GM12892 (cell line): Measurements from ENCODE around the gene ESPNL.

Experiments
- DNase-seq: peaks from one replicate; pipeline ENCODE4 v3.0.0; 2011; ENCODE audit not compliant: insufficient read length
- FAIRE-seq: peaks from 2 replicates; lab custom pipeline; 2011; peaks lifted over from hg19 to GRCh38; lab: Jason Lieb, UNC
- POLR2A ChIP-seq: IDR thresholded peaks from 2 replicates; pipeline ENCODE4 v1.6.1; 2011; ENCODE audit warnings: low read depth, low read length, control low read depth
- POLR2AphosphoS5 ChIP-seq: IDR thresholded peaks from 2 replicates; pipeline ENCODE4 v1.6.1; 2011; ENCODE audit warnings: low read depth, low read length, control low read depth
- TAF1 ChIP-seq: IDR thresholded peaks from 2 replicates; pipeline ENCODE4 v1.6.1; 2011; ENCODE audit warnings: low read depth, mild to moderate bottlenecking, control low read depth, low read length, borderline replicate concordance

The ESPNL gene

DNA sequence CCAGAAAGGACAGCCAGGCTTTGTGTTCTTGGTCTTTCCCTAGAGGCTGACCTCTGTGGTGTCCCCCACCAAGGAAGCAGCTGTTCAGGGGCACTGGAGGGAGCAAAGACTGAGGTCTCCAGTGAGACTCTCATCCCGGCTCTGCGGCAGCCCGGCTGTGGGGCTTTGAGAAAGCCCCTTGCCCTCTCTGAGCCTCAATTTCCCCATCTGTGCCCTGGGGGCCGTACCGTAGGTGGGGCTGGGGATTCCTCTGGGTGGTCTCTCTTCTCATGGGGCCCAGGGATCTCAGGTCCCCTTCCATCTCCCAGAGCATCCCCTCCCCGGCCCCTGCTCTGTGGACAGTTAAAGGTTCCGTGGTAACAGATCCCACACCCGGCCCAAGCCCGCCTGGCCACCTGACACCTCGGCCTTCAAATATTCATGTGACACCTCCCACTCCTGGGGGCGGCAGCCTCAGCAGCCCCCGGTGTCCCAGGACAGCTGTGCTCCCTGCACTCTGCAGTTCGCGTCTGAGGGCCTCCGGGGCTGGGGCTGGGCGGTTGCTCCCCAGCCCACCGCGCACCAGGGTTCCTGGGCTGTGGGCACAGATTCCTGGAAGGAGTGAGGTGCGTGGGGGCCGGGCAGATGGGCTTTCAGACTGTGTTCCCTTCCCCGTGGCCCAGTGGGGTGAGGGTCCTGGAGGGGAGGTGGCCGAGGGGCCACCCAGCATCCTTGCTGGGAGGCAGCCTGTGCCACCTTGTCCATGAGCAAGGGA lies 23.3 kb downstream of the ESPNL start:
- FAIRE-seq = no peak
- DNase-seq = no peak

DNA sequence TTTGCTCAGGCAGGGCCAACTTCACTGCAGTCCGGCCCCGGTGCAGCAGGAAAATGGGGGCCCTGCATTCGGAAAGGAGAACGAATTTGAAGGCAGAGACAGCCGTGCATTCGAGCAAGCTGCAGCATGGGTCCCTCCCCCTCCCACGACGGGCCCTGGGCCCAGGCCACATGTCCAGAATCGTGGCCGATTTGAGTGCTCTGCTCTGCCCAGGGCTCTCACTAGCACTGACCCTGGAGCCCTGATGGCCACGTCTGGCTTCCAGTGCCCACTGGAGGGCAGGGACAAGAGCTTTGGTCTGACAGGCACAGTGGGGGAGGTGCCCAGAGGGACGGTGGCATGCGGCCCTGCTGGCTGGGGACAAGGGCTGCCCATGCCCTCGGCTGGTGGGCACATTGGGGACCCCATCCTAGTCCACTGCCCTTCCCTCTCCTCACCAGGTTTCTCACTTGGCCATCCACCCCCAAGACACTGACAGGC lies 23.9 kb downstream of the ESPNL start:
- TF ChIP-seq POLR2A = no peak
- no peak for DNase-seq
- no peak for FAIRE-seq

More for the DNA sequence above, 23.3 kb downstream of the ESPNL start:
- no peak for TF ChIP-seq POLR2AphosphoS5

DNA sequence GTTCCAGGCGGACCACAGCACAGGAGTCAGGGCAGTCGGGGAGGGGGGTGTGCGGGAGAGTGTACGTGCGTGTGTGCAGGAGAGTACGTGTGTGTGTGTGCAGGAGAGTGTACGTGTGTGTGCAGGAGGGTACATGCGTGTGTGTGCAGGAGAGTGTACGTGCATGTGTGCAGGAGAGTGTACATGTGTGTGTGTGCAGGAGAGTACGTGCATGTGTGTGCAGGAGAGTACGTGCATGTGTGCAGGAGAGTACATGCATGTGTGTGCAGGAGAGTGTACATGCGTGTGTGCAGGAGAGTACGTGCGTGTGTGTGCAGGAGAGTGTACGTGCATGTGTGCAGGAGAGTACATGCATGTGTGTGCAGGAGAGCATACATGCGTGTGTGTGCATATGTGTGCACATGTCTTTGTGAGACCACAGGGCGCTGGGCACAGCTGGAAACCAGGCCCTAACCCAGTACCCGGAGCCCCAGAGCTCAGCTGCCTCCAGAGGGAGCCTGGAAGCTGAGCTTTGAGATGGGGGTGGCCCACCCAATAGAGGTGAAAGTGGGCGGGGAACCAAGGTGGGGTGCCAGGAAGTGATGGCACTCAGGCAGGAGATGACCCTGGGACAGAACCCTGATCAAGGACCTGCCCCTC lies 24.5 kb downstream of the ESPNL start:
- DNase-seq (no peak), FAIRE-seq (no peak)
- TF ChIP-seq POLR2A = no peak
- no peak for TF ChIP-seq POLR2AphosphoS5
- no peak for TF ChIP-seq TAF1

DNA sequence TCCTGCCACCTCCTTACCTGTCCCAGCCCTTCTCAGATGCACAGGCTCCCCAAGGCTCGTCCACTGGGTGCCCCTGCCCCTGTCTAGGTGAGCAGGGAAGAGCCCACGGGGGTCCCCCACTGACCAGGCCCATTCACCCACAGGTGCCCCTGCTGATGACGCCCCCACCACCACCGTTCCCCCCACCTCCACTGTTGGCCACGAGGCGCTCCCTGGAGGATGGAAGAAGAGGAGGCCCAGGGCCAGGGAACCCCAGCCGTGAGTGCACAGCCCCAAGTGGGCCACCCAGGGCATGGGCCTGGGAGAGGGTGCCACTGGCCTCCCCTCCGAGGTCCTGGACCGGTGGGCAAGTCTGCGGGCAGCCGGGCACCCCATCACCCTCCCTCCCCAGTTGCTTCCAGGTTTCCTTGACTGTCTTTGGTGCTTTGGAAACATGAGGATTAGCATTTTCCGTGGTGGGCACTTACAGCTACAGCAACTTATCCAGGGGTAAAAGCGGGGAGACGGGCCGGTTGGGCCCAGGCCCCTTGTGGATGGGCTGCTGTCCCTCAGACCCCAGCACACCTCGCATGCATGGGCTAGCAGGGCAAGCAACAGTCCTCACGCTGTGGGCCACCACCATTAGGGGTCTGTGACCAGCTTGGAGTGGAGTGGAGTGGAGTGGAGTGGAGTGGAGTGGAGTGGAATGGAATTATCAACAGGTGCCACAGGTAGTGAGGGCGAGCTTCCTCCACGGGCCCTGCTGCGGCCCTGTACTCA lies 25.2 kb downstream of the ESPNL start:
- DNase-seq = no peak
- no peak for TF ChIP-seq POLR2A
- TF ChIP-seq POLR2AphosphoS5 = no peak
- TF ChIP-seq TAF1 = no peak
- no peak for FAIRE-seq

DNA sequence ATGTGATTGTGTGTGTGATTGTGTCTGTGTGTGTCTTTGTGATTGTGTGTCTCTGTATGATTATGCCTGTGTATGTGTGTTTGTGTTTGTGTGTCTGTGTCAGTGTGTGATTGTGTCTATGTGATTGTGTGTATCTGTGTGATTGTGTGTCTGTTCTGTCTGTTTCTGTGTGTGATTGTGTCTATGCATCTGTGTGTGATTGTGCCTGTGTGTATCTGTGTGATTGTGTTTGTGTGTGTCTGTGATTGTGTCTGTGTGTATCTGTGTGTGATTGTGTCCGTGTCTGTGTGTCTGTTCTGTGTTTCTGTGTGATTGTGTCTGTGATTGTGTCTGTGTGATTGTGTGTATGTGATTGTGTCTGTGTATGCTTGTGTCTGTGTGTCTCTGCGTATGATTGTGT lies 26.2 kb downstream of the ESPNL start:
- FAIRE-seq = no peak
- DNase-seq = no peak
- TF ChIP-seq POLR2AphosphoS5 = no peak
- no peak for TF ChIP-seq TAF1
- no peak for TF ChIP-seq POLR2A

DNA sequence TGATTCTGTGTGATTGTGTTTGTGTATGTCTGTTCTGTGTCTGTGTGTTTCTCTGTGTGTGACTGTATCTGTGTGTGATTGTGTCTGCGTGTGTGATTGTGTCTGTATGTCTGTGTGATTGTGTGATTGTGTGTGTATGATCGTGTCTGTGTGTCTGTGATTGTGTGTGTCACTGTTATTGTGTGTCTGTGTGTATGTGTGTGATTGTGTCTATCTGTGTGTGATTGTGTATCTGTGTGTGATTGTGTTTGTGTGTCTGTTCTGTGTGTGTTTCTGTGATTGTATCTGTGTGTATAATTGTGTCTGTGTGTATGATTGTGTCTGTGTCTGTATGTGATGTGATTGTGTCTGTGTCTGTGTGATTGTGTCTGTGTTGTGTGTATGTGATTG lies 26.6 kb downstream of the ESPNL start:
- peak; percentile 75 for FAIRE-seq
- DNase-seq = no peak
- TF ChIP-seq POLR2A (no peak), TAF1 (no peak), POLR2AphosphoS5 (no peak)

DNA sequence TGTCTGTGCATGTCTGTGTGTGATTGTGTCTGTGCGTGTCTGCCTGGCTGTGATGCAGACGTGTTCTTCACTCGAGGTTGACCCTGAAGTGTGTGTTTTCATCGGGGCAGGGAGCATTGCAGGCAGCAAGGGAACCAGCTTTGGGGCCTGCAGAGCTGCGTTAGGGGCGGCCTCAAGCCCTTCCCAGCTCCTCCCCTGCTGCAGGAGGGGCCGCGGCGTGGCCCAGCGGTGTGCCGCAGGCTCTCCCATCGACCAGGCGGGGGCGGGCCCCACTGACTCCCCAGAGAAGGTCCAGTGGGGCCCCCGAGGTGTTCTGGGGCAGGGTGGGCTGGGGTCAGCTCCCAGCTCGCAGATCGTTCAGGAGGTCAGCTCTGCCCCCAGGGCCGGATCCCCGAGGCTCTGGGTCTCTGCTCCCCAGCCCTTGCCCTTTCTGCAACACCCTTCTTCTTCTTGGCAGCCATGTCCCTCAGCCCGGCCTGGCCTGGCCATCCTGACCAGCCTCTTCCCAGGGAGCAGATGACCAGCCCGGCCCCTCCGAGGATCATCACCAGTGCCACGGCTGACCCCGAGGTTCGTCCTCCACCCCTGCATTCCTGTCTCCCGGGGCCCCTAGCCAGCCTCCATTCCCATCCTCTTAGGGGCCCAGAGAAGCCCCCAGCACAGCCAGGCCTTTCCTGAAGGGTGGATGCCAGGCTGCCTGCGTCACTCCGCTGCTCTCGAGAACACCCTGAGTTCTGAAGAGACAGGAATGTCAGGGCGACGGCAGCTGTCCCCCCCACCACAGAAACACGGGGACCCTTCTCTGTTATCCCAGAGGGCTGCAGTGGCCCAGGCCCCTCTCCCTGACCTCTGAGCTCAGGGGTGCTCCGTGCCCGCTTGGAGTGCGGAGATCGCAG lies 27.3 kb downstream of the ESPNL start:
- FAIRE-seq (no peak), DNase-seq (peak; percentile 62)
- TF ChIP-seq TAF1 (no peak), POLR2A (no peak), POLR2AphosphoS5 (no peak)

DNA sequence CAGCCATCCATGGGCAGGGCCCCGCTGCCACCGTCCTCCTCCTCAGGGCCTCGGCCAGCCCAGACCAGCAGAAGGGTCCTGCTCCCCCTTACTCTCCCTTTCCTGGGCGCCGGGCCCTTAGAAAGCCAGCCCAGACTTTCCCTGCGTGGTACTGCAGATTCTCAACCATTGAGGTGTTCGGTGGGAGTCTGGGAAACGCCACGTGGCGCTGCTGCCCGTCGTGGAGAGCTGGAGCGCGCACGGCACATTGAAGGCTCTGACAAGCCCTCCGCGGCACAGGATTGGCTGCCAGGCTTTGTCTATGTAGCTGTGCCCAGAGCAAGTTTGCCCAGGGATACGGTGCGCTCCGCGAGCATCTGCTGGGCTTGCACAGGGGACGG lies 27.9 kb downstream of the ESPNL start:
- DNase-seq (no peak), FAIRE-seq (no peak)
- TF ChIP-seq TAF1 (no peak), POLR2A (no peak), POLR2AphosphoS5 (no peak)

DNA sequence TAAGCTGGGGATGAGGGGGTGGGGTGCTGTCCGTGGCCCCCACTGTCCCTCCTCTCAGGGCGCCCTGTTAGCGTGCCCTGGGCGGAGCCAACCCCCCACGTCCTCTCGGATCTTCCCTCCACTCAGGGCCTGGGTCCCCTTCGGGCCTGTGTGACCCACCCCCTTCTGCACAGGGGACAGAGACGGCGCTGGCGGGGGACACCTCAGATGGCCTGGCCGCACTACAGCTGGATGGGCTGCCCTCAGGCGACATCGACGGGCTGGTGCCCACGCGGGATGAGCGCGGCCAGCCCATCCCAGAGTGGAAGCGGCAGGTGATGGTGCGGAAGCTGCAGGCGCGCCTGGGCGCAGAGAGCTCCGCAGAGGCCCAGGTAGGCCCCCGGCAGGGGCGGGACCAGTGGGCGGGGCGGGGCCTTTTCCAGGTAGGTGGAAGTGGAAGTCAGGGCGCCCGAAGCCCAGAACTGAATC lies 28.4 kb downstream of the ESPNL start:
- TF ChIP-seq TAF1 = no peak
- TF ChIP-seq POLR2A = no peak
- no peak for TF ChIP-seq POLR2AphosphoS5
- FAIRE-seq (no peak), DNase-seq (no peak)

DNA sequence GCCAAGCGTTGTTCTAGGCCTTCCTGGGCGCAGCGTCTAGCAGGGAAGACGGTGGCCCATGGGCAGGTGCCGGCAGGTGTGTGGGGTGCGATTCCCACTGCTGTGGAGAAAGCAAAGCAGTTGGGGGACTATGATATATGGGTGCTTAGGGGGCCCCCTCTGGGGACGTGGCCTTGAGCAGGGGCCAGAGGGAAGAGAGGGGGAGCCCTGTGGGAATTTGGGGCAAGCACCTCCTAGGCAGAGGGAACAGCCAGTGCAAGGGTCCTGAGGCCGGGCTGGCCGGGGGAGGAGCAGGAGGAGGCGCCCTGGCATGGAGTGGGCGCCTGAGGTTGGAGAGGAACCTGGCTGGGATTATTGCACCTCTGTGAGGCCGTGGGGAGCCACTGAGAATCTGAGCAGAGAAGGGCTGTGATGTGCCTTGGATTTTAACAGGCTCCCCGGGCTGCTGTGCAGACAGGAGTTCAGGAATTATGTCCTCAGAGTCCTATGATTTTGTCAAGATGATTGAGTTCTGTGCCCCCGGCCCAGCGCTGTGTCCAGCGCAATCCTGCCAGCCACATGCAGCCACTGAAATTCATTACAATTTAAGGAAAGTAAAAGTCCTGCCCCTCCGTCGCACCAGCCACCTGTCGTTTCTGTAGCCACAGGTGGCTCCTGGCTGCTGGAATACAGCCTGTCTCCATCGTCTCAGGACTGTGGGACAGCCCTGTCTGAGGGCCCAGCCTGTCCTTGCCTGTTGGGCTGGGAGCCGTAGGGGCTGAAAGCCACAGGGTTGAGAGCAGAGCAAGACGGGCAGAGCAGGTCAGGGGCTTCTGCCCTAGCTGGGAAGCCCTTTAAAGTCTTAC lies 29.2 kb downstream of the ESPNL start:
- TF ChIP-seq POLR2AphosphoS5 (no peak), POLR2A (no peak), TAF1 (no peak)
- DNase-seq (no peak), FAIRE-seq (no peak)
